ENCODE results near the gene WFIKKN1.
A peak's percentile ranks its signal among the peaks of the same experiment; 100 is the strongest.

WFIKKN1 gene

GRCh38 chr16:630815-631405 is at the start of gene WFIKKN1:
Gene WFIKKN1, plus strand, starts transcription at chr16:630985. Its CDS starts 269 bp downstream, at chr16:631254.
- DNase-seq, result peak in 1 of 58 donors; percentile 41

- DNase-seq, result no peak
Measured at GRCh38 chr16:582218-582613, 48.6 kb upstream of the WFIKKN1 start.

GRCh38 chr16:582614-583331 is 48.0 kb upstream of the WFIKKN1 start:
- peak in 11 of 58 donors; percentile 20 to 71 (median 48) for DNase-seq

GRCh38 chr16:583470-583814 is 47.3 kb upstream of the WFIKKN1 start:
- DNase-seq, result no peak

GRCh38 chr16:583815-584591 is 46.8 kb upstream of the WFIKKN1 start:
- DNase-seq, result peak in 22 of 58 donors; percentile 17 to 70 (median 40)

GRCh38 chr16:585351-585750 is 45.4 kb upstream of the WFIKKN1 start:
- DNase-seq, result no peak

GRCh38 chr16:586047-586644 is 44.6 kb upstream of the WFIKKN1 start:
- DNase-seq, result peak in 3 of 58 donors; percentile 9 to 33 (median 15)

- peak in 9 of 58 donors; percentile 16 to 56 (median 22) for DNase-seq
Measured at GRCh38 chr16:586645-587590, 43.9 kb upstream of the WFIKKN1 start.

GRCh38 chr16:588639-588888 is 42.2 kb upstream of the WFIKKN1 start:
- DNase-seq, result peak in 2 of 58 donors; percentile 18 to 31

GRCh38 chr16:588889-589657 is 41.7 kb upstream of the WFIKKN1 start:
- DNase-seq, result peak; percentile 91 to 100 (median 98)

- DNase-seq, result peak; percentile 92 to 100 (median 98)
Measured at GRCh38 chr16:589658-590187, 41.1 kb upstream of the WFIKKN1 start, which contains the start of gene RAB40C. Gene RAB40C, plus strand, starts transcription at chr16:590066. Its CDS starts 226 bp downstream, at chr16:590292.

GRCh38 chr16:590188-590814 is 40.5 kb upstream of the WFIKKN1 start:
- DNase-seq, result peak in 2 of 58 donors; percentile 16 to 46

GRCh38 chr16:590815-591200 is 40.0 kb upstream of the WFIKKN1 start:
- no peak for DNase-seq

- no peak for DNase-seq
Measured at GRCh38 chr16:591231-591630, 39.6 kb upstream of the WFIKKN1 start.

- DNase-seq, result no peak
Measured at GRCh38 chr16:591892-592517, 38.8 kb upstream of the WFIKKN1 start.

- DNase-seq, result peak in 45 of 58 donors; percentile 17 to 78 (median 56)
Measured at GRCh38 chr16:592518-593306, 38.1 kb upstream of the WFIKKN1 start.

GRCh38 chr16:593406-593805 is 37.4 kb upstream of the WFIKKN1 start:
- no peak for DNase-seq

GRCh38 chr16:593807-594206 is 37.0 kb upstream of the WFIKKN1 start:
- DNase-seq, result peak in 2 of 58 donors; percentile 15 to 42
